HepG2 (cell line): ENCODE measurements around the gene OTC. TPM values are rescaled to one million over a fixed set of nuclear protein-coding genes. Genes with fewer than 3 reads are reported as not detected.
A peak's percentile ranks its signal among the peaks of the same experiment; 100 is the strongest.

Experiments
- ATAC-seq: fragments of 200-7000 bp; cut with Tn5 transposase; 3 replicates; pipeline ENCODE4 v1.9.1; 2020; ENCODE audit warnings: mild to moderate bottlenecking, moderate library complexity
- BruUV-seq: library from RNA; stranded (reverse); fragments of 400-500 nt; replicated peaks from 2 replicates; lab custom pipeline; 2021; lab: Mats Ljungman, UMichigan
- CTCF ChIA-PET: fragments of 300-600 bp; formaldehyde crosslinking; extraction: SDS; loops from one replicate; lab custom pipeline; 2021; ENCODE audit warnings: low total read pairs, inconsistent platforms, low intra/inter-chr PET ratio; lab: Yijun Ruan, JAX
- POLR2A ChIA-PET: fragments of 350-600 bp; sonication (Branson Sonifier 250); formaldehyde crosslinking; loops from one replicate; lab custom pipeline; 2020; ENCODE audit warnings: antibody characterized with exemption, inconsistent platforms; lab: Yijun Ruan, JAX
- DNase-seq: peaks from one replicate; pipeline ENCODE4 v3.0.0-alpha.2; 2015; ENCODE audit warnings: low spot score
- FAIRE-seq: peaks from 3 replicates; lab custom pipeline; 2011; peaks lifted over from hg19 to GRCh38; lab: Jason Lieb, UNC
- H2AFZ ChIP-seq: one replicate; pipeline ENCODE4 v1.6.1; 2011; ENCODE audit warnings: low read length, inconsistent platforms
- H3K27ac ChIP-seq: fragments of 300-600 bp; 3 replicates; pipeline ENCODE4 v1.8.0; 2011; ENCODE audit warnings: mixed run types, mild to moderate bottlenecking, mixed read lengths, low read length, inconsistent platforms; ENCODE audit not compliant: insufficient read depth; ENCODE audit errors: extremely low read length
- H3K27me3 ChIP-seq, 2 experiments: fragments of 200-600 bp in 1 of 2; 2 replicates in 1 of 2; 3 replicates in 1 of 2; pipeline versions ENCODE4 v1.6.0 to v1.8.0; 2011; ENCODE audit warnings: low read length in 2 of 2, mild to moderate bottlenecking in 2 of 2, moderate library complexity in 2 of 2, inconsistent platforms in 1 of 2; ENCODE audit not compliant: insufficient read depth in 2 of 2, control insufficient read depth in 1 of 2
- H3K36me3 ChIP-seq, 2 experiments: fragments of 200-600 bp in 1 of 2; replicated peaks in 1 of 2; 2 replicates in 1 of 2; 3 replicates in 1 of 2; pipeline versions ENCODE4 v1.5.1 to v1.8.0; 2011; ENCODE audit warnings: low read length in 2 of 2, inconsistent platforms in 1 of 2; ENCODE audit not compliant: insufficient read depth in 2 of 2, control insufficient read depth in 1 of 2
- H3K4me1 ChIP-seq: 2 replicates; pipeline ENCODE4 v1.5.1; 2012; ENCODE audit warnings: low read length, inconsistent platforms; ENCODE audit not compliant: insufficient read depth
- H3K4me2 ChIP-seq: 2 replicates; pipeline ENCODE4 v1.6.0; 2011; ENCODE audit warnings: low read depth, low read length, inconsistent platforms
- H3K4me3 ChIP-seq, 3 experiments: fragments of 200-600 bp in 1 of 3; sonication (generic), shearing (Covaris generic) in 1 of 3; replicated peaks in 1 of 3; 2 replicates each; pipeline ENCODE4 v1.5.1; 2011 to 2016; ENCODE audit warnings: low read length in 3 of 3, inconsistent platforms in 2 of 3, low read depth in 2 of 3, mild to moderate bottlenecking in 2 of 3, control low read depth in 1 of 3, mixed read lengths in 1 of 3; ENCODE audit not compliant: insufficient read depth in 1 of 3
- H3K79me2 ChIP-seq: one replicate; pipeline ENCODE4 v1.6.1; 2011; ENCODE audit warnings: low read length, inconsistent platforms; ENCODE audit not compliant: insufficient read depth
- H3K9ac ChIP-seq: 2 replicates; pipeline ENCODE4 v1.6.0; 2011; ENCODE audit warnings: mild to moderate bottlenecking, low read depth, low read length, inconsistent platforms; ENCODE audit not compliant: insufficient read depth
- H3K9me3 ChIP-seq: 2 replicates; pipeline ENCODE4 v1.5.1; 2012; ENCODE audit warnings: mild to moderate bottlenecking, low read length
- H4K20me1 ChIP-seq: 2 replicates; pipeline ENCODE4 v1.6.0; 2011; ENCODE audit warnings: inconsistent platforms, mild to moderate bottlenecking, low read length, moderate library complexity; ENCODE audit not compliant: insufficient read depth
- CHCHD3 ChIP-seq: sonication (generic); formaldehyde crosslinking; IDR thresholded peaks from 2 replicates; pipeline ENCODE4 v1.8.0; 2022; ENCODE audit warnings: mild to moderate bottlenecking, missing genetic modification reagents, moderate library complexity
- ERF ChIP-seq: IDR thresholded peaks from 2 replicates; pipeline ENCODE4 v1.6.1; 2018; ENCODE audit warnings: missing biosample characterization, missing genetic modification reagents
- FOXK2 ChIP-seq: fragments of 450-650 bp; IDR thresholded peaks from 2 replicates; pipeline ENCODE4 v1.6.1; 2016
- HOXA5 ChIP-seq: sonication (generic); formaldehyde crosslinking; IDR thresholded peaks from 2 replicates; pipeline ENCODE4 v1.4.0; 2020; ENCODE audit warnings: missing genetic modification reagents
- JDP2 ChIP-seq: sonication (generic); formaldehyde crosslinking; IDR thresholded peaks from 2 replicates; pipeline ENCODE4 v1.8.1; 2022; ENCODE audit warnings: missing genetic modification reagents, borderline replicate concordance
- KAT7 ChIP-seq: IDR thresholded peaks from 2 replicates; pipeline ENCODE4 v1.6.1; 2018; ENCODE audit warnings: borderline replicate concordance, missing compliant biosample characterization
- NFE2 ChIP-seq: sonication (generic); formaldehyde crosslinking; IDR thresholded peaks from 2 replicates; pipeline ENCODE4 v1.4.0; 2020; ENCODE audit warnings: missing genetic modification reagents
- NFRKB ChIP-seq: fragments of 450-650 bp; IDR thresholded peaks from 2 replicates; pipeline ENCODE4 v1.6.1; 2017
- RAD21 ChIP-seq: fragments of 450-650 bp; formaldehyde crosslinking; IDR thresholded peaks from 2 replicates; pipeline ENCODE4 v1.5.0; 2020; ENCODE audit warnings: mild to moderate bottlenecking
- RBM39 ChIP-seq: fragments of 200-400 bp; formaldehyde crosslinking; IDR thresholded peaks from one replicate; pipeline ENCODE4 v1.6.1; 2018; ENCODE audit warnings: antibody characterized with exemption, mild to moderate bottlenecking, low read depth, low read length; ENCODE audit not compliant: poor library complexity, severe bottlenecking
- RFX5 ChIP-seq: IDR thresholded peaks from 2 replicates; pipeline ENCODE4 v1.6.1; 2011; ENCODE audit warnings: low read depth, low read length, improper control_type of control experiment
- TBL1XR1 ChIP-seq: fragments of 150-350 bp; IDR thresholded peaks from 2 replicates; pipeline ENCODE4 v1.6.1; 2014; ENCODE audit warnings: borderline replicate concordance, low read length; ENCODE audit not compliant: partially characterized antibody
- ZBTB20 ChIP-seq: sonication (generic); formaldehyde crosslinking; IDR thresholded peaks from 2 replicates; pipeline ENCODE4 v1.8.1; 2023; ENCODE audit warnings: missing genetic modification reagents, low read depth, mild to moderate bottlenecking, borderline replicate concordance
- ZMAT5 ChIP-seq: sonication (generic); formaldehyde crosslinking; IDR thresholded peaks from 2 replicates; pipeline ENCODE4 v1.5.0; 2020; ENCODE audit warnings: mild to moderate bottlenecking, low read depth, missing genetic modification reagents, borderline replicate concordance
- ZMYM3 ChIP-seq: sonication (generic); formaldehyde crosslinking; IDR thresholded peaks from 2 replicates; pipeline ENCODE4 v1.5.1; 2020; ENCODE audit warnings: mild to moderate bottlenecking, missing genetic modification reagents
- ZNF652 ChIP-seq: IDR thresholded peaks from 2 replicates; pipeline ENCODE4 v1.6.1; 2016; ENCODE audit warnings: low read depth, borderline replicate concordance
- WGBS: methylation state at CpG from one replicate; pipeline ENCODE4 v1.1.6; 2017; ENCODE audit warnings: low lambda C conversion rate; 5-methylcytosine and 5-hydroxymethylcytosine counted together
- in situ Hi-C: cut with HindIII; loops from 2 replicates; pipeline ENCODE4 v1.10.0; 2017; ENCODE audit warnings: low pct_unique_long_range_greater_than_20kb; ENCODE audit not compliant: extremely low pct_ligation_motif_present
- intact Hi-C: fragments of 100-400 bp; cut with micrococcal nuclease; formaldehyde crosslinking; loops from one replicate; pipeline ENCODE4 v1.10.0; 2022; ENCODE audit not compliant: unreplicated experiment
- polyA plus RNA-seq, 8 experiments: library from polyadenylated mRNA; depleted of rRNA in 3 of 8; stranded (reverse) in 7 of 8; unstranded in 1 of 8; fragments of >200 nt; fragmentation: Illumina TruSeq in 4 of 8; extraction: Trizol in 4 of 8; gene quantifications; 2 replicates each; pipeline versions ENCODE4 v1.2.1 to v1.2.3, GENCODE V29; 2011 to 2016; ENCODE audit warnings: low read depth in 4 of 8, missing spikeins in 1 of 8, mixed read lengths in 1 of 8; ENCODE audit not compliant: insufficient read depth in 1 of 8
- total RNA-seq, 5 experiments: library from RNA; depleted of rRNA; stranded (reverse); fragments of >200 nt; fragmentation: Illumina TruSeq; extraction: Trizol; gene quantifications; 2 replicates each; pipeline ENCODE4 v1.2.3, GENCODE V29; 2016; ENCODE audit warnings: low read depth in 1 of 5
- TF ChIP-seq, protein P1 (sequence below): sonication (generic); formaldehyde crosslinking; IDR thresholded peaks from 2 replicates; pipeline ENCODE4 v1.4.0; 2020; ENCODE audit warnings: missing genetic modification reagents, mild to moderate bottlenecking, borderline replicate concordance

OTC gene
- total and polyA plus RNA-seq, 2 of the 13 experiments (the other 11 are each of a cell fraction or from before 2014, with no cell fraction given): 0.04 to 1.8 TPM

DNA sequence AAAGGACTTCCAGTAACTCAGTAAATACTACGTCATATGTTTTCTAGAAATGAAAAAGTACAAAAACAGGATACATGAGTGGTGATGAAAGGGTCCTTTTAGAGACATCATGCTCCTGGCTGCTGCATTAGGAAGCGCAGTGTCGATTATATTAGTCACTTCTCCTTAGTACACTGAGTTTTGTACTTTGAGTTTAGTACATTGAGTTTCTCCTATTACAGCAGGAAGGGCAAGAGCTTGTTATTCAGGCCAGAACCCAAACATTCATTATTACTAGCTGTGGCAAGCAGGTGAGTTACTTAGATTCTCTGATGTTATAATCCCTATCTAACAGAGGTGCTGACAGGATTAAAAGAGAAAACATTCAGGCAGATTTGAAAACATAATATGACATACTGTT lies 46.4 kb upstream of the OTC start:
- H4K20me1 ChIP-seq: no peaks in the 10 kb centered on the region
- peak; percentile 57; the same call in 1 of the 2 replicates for TF ChIP-seq ZNF652
- no peak for TF ChIP-seq FOXK2
- H3K9me3 ChIP-seq: no peaks in the 10 kb centered on the region
- no peak for FAIRE-seq
- peak; percentile 58; the same call in 1 of the 3 replicates for ATAC-seq
- in situ Hi-C loops (no loop called here), intact Hi-C loops (no loop called here)
- H3K27me3 ChIP-seq: no peaks in the 10 kb centered on the region
- no peak overlapping the region for H2AFZ ChIP-seq
- H3K79me2 ChIP-seq: no peaks in the 10 kb centered on the region
- ChIA-PET POLR2A (no interaction called here), CTCF (no interaction called here)
- H3K27ac ChIP-seq: no peak overlapping the region
- H3K36me3 ChIP-seq: no peaks in the 10 kb centered on the region
- H3K4me2 ChIP-seq: no peak overlapping the region
- H3K9ac ChIP-seq: no peak overlapping the region
- H3K4me3 ChIP-seq: no peak overlapping the region
- H3K4me1 ChIP-seq: no peaks in the 10 kb centered on the region
- DNase-seq: peak; percentile 18
- no TSS peak for BruUV-seq
- 46% methylated on average over 3 of the region's 3 CpGs for WGBS

GRCh38 chrX:38311743-38312142 lies 40.7 kb upstream of the OTC start:
- BruUV-seq: no TSS peak
- H4K20me1 ChIP-seq: no peaks in the 10 kb centered on the region
- H3K36me3 ChIP-seq: peaks cover 0 to 2% of the 10 kb centered on the region in 2 experiments; a peak in 1 of 5 replicates
- no peaks in the 10 kb centered on the region for H3K27me3 ChIP-seq
- in situ Hi-C loops: no loop called here
- no peak for ATAC-seq
- H3K9me3 ChIP-seq: no peaks in the 10 kb centered on the region
- CTCF ChIA-PET: no interaction called here
- H3K27ac ChIP-seq: no peak overlapping the region
- no peak for FAIRE-seq
- H3K4me2 ChIP-seq: no peak overlapping the region
- H3K4me1 ChIP-seq: no peaks in the 10 kb centered on the region
- H3K9ac ChIP-seq: no peak overlapping the region
- POLR2A ChIA-PET: no interaction called here
- H2AFZ ChIP-seq: no peak overlapping the region
- intact Hi-C loops: no loop called here
- WGBS: 100% methylated on average over 2 of the region's 2 CpGs
- H3K79me2 ChIP-seq: no peaks in the 10 kb centered on the region
- DNase-seq: no peak
- H3K4me3 ChIP-seq: no peak overlapping the region
- TF ChIP-seq TBL1XR1 (no peak), RFX5 (no peak), ZMYM3 (CRISPR knock-in tag) (no peak), KAT7 (CRISPR knock-in tag) (no peak), CHCHD3 (CRISPR knock-in tag) (no peak), RAD21 (no peak), HOXA5 (CRISPR knock-in tag) (no peak), NFRKB (no peak), ZMAT5 (CRISPR knock-in tag) (no peak), JDP2 (CRISPR knock-in tag) (no peak), ZBTB20 (CRISPR knock-in tag) (no peak), NFE2 (CRISPR knock-in tag) (no peak), RBM39 (no peak), ERF (no peak)
- TF ChIP-seq, protein P1, sequence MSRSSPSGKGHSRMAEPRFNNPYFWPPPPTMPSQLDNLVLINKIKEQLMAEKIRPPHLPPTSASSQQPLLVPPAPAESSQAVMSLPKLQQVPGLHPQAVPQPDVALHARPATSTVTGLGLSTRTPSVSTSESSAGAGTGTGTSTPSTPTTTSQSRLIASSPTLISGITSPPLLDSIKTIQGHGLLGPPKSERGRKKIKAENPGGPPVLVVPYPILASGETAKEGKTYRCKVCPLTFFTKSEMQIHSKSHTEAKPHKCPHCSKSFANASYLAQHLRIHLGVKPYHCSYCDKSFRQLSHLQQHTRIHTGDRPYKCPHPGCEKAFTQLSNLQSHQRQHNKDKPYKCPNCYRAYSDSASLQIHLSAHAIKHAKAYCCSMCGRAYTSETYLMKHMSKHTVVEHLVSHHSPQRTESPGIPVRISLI (CRISPR knock-in tag): no peak
